Panc1 (cell line): Measurements from ENCODE around the gene SLC14A1. TPM values are rescaled to one million over a fixed set of nuclear protein-coding genes. Genes with fewer than 3 reads are reported as not detected.

Experiments
- ATAC-seq: fragments of 200-7000 bp; cut with Tn5 transposase; 2 replicates; pipeline ENCODE4 v1.9.1; 2020; ENCODE audit warnings: mild to moderate bottlenecking, moderate library complexity
- BruUV-seq: library from RNA; stranded (reverse); fragments of 400-500 nt; replicated peaks from 2 replicates; lab custom pipeline; 2021; lab: Mats Ljungman, UMichigan
- CTCF ChIA-PET: fragments of 300-600 bp; sonication (Branson Sonifier 250); formaldehyde crosslinking; loops from one replicate; lab custom pipeline; 2022; ENCODE audit warnings: antibody characterized with exemption; lab: Charles Lee
- POLR2A ChIA-PET: fragments of 300-600 bp; sonication (Branson Sonifier 250); formaldehyde crosslinking; loops from one replicate; lab custom pipeline; 2022; ENCODE audit warnings: antibody characterized with exemption; lab: Charles Lee
- DNase-seq: peaks from one replicate; pipeline ENCODE4 v3.0.0-alpha.2; 2010; ENCODE audit warnings: low read depth, low spot score
- H3K27ac ChIP-seq: 2 replicates; pipeline ENCODE4 v1.5.1; 2011; ENCODE audit warnings: mild to moderate bottlenecking, low read length, inconsistent platforms
- H3K27me3 ChIP-seq: fragments of 200-500 bp; sonication (Bioruptor generic); 2 replicates; pipeline ENCODE4 v1.6.0; 2014; ENCODE audit warnings: low read length, inconsistent platforms; ENCODE audit not compliant: control insufficient read depth, insufficient read depth
- H3K36me3 ChIP-seq: fragments of 200-500 bp; sonication (Bioruptor generic); 2 replicates; pipeline ENCODE4 v1.5.1; 2014; ENCODE audit warnings: inconsistent platforms, mild to moderate bottlenecking, low read length, moderate library complexity; ENCODE audit not compliant: control insufficient read depth, insufficient read depth
- H3K4me1 ChIP-seq: 2 replicates; pipeline ENCODE4 v1.5.1; 2011; ENCODE audit warnings: inconsistent platforms, mild to moderate bottlenecking, low read length, moderate library complexity; ENCODE audit not compliant: control insufficient read depth, insufficient read depth
- H3K4me3 ChIP-seq, 2 experiments: 2 replicates each; pipeline ENCODE4 v1.5.1; 2011 to 2012; ENCODE audit warnings: low read depth in 2 of 2, low read length in 2 of 2, mild to moderate bottlenecking in 2 of 2, inconsistent platforms in 1 of 2, moderate library complexity in 1 of 2
- H3K9me3 ChIP-seq: fragments of 200-500 bp; sonication (Bioruptor generic); 2 replicates; pipeline ENCODE4 v1.5.1; 2014; ENCODE audit warnings: low read depth, mild to moderate bottlenecking, inconsistent platforms, low read length, moderate library complexity; ENCODE audit not compliant: control insufficient read depth, insufficient read depth
- POLR2AphosphoS5 ChIP-seq: IDR thresholded peaks from 2 replicates; pipeline ENCODE4 v1.6.1; 2012; ENCODE audit warnings: mild to moderate bottlenecking, low read depth, low read length, moderate library complexity
- REST ChIP-seq, 2 experiments: IDR thresholded peaks; 2 replicates each; pipeline ENCODE4 v1.6.1; 2011 to 2012; ENCODE audit warnings: low read depth in 2 of 2, control low read depth in 1 of 2, low read length in 1 of 2, mild to moderate bottlenecking in 1 of 2, moderate library complexity in 1 of 2; ENCODE audit not compliant: insufficient read depth in 1 of 2
- SIN3A ChIP-seq: IDR thresholded peaks from 2 replicates; pipeline ENCODE4 v1.6.1; 2012; ENCODE audit warnings: low read depth, mild to moderate bottlenecking, low read length, moderate library complexity, borderline replicate concordance; ENCODE audit not compliant: insufficient read depth
- TCF7L2 ChIP-seq: IDR thresholded peaks from 2 replicates; pipeline ENCODE4 v1.6.1; 2011; ENCODE audit warnings: mild to moderate bottlenecking, low read depth, low read length, inconsistent platforms
- in situ Hi-C: cut with HindIII; loops from 2 replicates; pipeline ENCODE4 v1.10.0; 2016; ENCODE audit warnings: low sequenced_read_pairs, low pct_unique_long_range_greater_than_20kb
- intact Hi-C: fragments of 100-400 bp; cut with micrococcal nuclease; formaldehyde crosslinking; loops from one replicate; pipeline ENCODE4 v1.10.0; 2022; ENCODE audit not compliant: unreplicated experiment
- total RNA-seq: library from RNA; stranded (reverse); gene quantifications from one replicate; pipeline ENCODE4 v1.2.1, GENCODE V29; 2021; ENCODE audit not compliant: unreplicated experiment
- TF ChIP-seq, protein P1 (sequence below): fragments of 450-650 bp; IDR thresholded peaks from 2 replicates; pipeline ENCODE4 v1.5.1; 2017; ENCODE audit warnings: mild to moderate bottlenecking

SLC14A1 gene
- total RNA-seq, 1 experiment from 2014 or later: 1.2 TPM

GRCh38 chr18:45751766-45752165, 27.8 kb downstream of the SLC14A1 start:
- no peak overlapping the region for H3K27ac ChIP-seq
- ChIA-PET POLR2A (no interaction called here), CTCF (interaction anchor here (0.6 kb wide), 1 partner anchor 136 kb away, joined by 3 read pairs; no protein-coding TSS in a partner anchor)
- TF ChIP-seq REST (IDR thresholded peaks at IDR 0.05; ENCODE audit: insufficient read depth in 1 of 2, low read depth in 2 of 2, low read length in 1 of 2) (no peak), TCF7L2 (no peak), POLR2AphosphoS5 (no peak), SIN3A (no peak)
- TF ChIP-seq, protein P1, sequence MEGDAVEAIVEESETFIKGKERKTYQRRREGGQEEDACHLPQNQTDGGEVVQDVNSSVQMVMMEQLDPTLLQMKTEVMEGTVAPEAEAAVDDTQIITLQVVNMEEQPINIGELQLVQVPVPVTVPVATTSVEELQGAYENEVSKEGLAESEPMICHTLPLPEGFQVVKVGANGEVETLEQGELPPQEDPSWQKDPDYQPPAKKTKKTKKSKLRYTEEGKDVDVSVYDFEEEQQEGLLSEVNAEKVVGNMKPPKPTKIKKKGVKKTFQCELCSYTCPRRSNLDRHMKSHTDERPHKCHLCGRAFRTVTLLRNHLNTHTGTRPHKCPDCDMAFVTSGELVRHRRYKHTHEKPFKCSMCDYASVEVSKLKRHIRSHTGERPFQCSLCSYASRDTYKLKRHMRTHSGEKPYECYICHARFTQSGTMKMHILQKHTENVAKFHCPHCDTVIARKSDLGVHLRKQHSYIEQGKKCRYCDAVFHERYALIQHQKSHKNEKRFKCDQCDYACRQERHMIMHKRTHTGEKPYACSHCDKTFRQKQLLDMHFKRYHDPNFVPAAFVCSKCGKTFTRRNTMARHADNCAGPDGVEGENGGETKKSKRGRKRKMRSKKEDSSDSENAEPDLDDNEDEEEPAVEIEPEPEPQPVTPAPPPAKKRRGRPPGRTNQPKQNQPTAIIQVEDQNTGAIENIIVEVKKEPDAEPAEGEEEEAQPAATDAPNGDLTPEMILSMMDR: no peak
- no peak for ATAC-seq
- in situ Hi-C loops: no loop called here
- no peak overlapping the region for H3K4me3 ChIP-seq
- H3K4me1 ChIP-seq: no peaks in the 10 kb centered on the region
- no peak for DNase-seq
- no TSS peak for BruUV-seq
- no peaks in the 10 kb centered on the region for H3K36me3 ChIP-seq
- intact Hi-C loops: no loop called here
- H3K9me3 ChIP-seq: no peaks in the 10 kb centered on the region
- H3K27me3 ChIP-seq: no peaks in the 10 kb centered on the region

DNA sequence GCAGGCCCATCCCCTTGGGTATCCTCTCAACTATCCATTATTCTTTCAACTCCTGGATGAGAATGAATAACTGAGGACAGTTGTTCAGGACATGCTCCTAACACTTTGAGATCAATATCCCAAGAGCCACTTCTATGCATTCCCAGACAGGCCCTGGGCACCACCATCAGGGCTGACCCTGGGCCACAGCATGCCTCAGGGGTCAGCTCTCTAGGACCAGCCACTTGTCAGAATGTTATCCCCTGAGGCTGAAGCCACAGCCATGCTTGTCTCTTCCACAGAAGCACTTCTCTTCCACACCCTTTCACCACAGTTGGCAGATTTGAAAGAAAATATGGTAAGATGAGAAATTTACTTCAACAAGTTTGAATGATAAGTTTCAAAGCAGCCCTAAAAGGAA, 28.7 kb downstream of the SLC14A1 start:
- Histone ChIP-seq H3K27me3 (no peaks in the 10 kb centered on the region), H3K27ac (no peak overlapping the region), H3K36me3 (no peaks in the 10 kb centered on the region), H3K4me1 (no peaks in the 10 kb centered on the region), H3K9me3 (no peaks in the 10 kb centered on the region), H3K4me3 (no peak overlapping the region)
- ChIA-PET POLR2A (no interaction called here), CTCF (no interaction called here)
- in situ Hi-C loops: no loop called here
- no peak for TF ChIP-seq POLR2AphosphoS5
- TF ChIP-seq REST (IDR thresholded peaks at IDR 0.05; ENCODE audit: insufficient read depth in 1 of 2, low read depth in 2 of 2, low read length in 1 of 2): no peak
- TF ChIP-seq TCF7L2: no peak
- TF ChIP-seq, protein P1: no peak
- no peak for TF ChIP-seq SIN3A
- intact Hi-C loops: no loop called here
- DNase-seq (no peak), ATAC-seq (no peak)
- no TSS peak for BruUV-seq
